ENCODE data around the gene STRN4. TPM values are rescaled to one million over a fixed set of nuclear protein-coding genes. Genes with fewer than 3 reads are reported as not detected.

Gene STRN4
- total RNA-seq, 4 donors from 2014 or later: 60.1 to 86.4 (median 69.7) TPM

DNA sequence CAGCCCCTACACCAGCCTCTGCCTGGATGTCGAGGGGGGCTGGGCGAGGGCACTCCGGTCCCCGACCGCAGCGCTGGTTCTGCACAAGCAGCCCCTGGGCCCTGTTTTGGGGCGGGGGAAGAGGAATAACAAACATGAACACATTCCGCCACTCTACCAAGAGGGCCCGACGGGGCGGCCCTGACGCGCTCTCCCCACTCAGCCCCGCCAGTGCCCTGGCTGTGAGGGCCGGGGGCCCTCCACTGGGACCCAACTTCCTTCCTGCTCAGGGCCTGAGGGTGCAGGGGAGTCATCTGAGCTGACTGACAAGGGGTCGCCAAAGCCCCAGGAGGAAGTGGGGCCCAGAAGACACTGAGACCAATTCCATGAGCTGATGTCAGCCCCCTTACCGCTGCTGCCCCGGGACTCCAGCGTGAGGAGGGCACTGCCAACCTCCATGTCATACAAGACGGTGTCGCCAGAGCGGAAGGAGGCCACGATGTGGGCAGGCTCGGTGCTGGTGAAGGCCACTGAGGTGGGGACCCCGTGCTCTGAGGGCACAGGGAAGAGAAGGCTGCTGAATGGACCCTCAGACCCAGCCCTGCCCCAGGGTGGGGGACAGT lies 23.7 kb downstream of the STRN4 start:
- TF ChIP-seq POLR2A (IDR thresholded peaks at IDR 0.05): no peak
- TF ChIP-seq, protein P1, sequence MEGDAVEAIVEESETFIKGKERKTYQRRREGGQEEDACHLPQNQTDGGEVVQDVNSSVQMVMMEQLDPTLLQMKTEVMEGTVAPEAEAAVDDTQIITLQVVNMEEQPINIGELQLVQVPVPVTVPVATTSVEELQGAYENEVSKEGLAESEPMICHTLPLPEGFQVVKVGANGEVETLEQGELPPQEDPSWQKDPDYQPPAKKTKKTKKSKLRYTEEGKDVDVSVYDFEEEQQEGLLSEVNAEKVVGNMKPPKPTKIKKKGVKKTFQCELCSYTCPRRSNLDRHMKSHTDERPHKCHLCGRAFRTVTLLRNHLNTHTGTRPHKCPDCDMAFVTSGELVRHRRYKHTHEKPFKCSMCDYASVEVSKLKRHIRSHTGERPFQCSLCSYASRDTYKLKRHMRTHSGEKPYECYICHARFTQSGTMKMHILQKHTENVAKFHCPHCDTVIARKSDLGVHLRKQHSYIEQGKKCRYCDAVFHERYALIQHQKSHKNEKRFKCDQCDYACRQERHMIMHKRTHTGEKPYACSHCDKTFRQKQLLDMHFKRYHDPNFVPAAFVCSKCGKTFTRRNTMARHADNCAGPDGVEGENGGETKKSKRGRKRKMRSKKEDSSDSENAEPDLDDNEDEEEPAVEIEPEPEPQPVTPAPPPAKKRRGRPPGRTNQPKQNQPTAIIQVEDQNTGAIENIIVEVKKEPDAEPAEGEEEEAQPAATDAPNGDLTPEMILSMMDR (IDR thresholded peaks at IDR 0.05): no peak
- intact Hi-C loops (cut with DNase I): no loop called here
- H3K9me3 ChIP-seq: no peaks in the 10 kb centered on the region
- WGBS, 2 donors: 77 to 100% methylated on average over 1 to 13 of the region's 25 CpGs
- no peak overlapping the region for H3K4me3 ChIP-seq
- no peaks in the 10 kb centered on the region for H3K27me3 ChIP-seq
- DNase-seq: no peak
- H3K27ac ChIP-seq: peak overlapping the region in 1 of 4 donors; percentile 42
- H3K4me1 ChIP-seq: peaks cover 9 to 55% (median 14%) of the 10 kb centered on the region in 3 donors
- H3K36me3 ChIP-seq: peaks cover 65 to 87% (median 67%) of the 10 kb centered on the region in 3 donors

DNA sequence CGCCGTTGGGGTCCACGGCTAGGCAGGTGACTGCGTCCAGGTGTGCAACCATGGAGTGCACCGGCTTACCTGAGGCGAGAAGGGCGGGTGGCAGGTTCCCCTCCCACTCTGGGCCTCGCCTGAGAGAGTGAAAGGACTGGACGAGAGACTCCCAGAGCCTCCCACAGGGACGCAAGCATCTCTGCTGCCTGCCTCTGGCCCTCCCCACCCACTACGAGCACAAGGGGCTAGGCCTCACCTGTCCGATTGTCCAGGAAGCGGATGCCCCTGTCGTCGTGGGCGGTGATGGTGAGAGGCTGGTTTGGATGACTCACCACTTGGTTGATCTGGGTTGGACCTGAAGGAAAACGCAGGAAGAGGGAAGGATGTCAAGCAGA lies 24.3 kb downstream of the STRN4 start:
- Histone ChIP-seq H3K9me3 (no peaks in the 10 kb centered on the region), H3K27ac (no peak overlapping the region), H3K4me1 (peaks cover 13 to 53% (median 16%) of the 10 kb centered on the region in 3 donors), H3K36me3 (peaks cover 60 to 82% (median 62%) of the 10 kb centered on the region in 3 donors), H3K27me3 (no peaks in the 10 kb centered on the region), H3K4me3 (no peak overlapping the region)
- TF ChIP-seq, protein P1 (IDR thresholded peaks at IDR 0.05): no peak
- no peak for TF ChIP-seq POLR2A (IDR thresholded peaks at IDR 0.05)
- no peak for DNase-seq
- intact Hi-C loops (cut with DNase I): no loop called here
- WGBS, 2 donors: 76% methylated on average over 8 of the region's 17 CpGs; no CpG with 5 or more reads in 1 of the 2 donors

DNA sequence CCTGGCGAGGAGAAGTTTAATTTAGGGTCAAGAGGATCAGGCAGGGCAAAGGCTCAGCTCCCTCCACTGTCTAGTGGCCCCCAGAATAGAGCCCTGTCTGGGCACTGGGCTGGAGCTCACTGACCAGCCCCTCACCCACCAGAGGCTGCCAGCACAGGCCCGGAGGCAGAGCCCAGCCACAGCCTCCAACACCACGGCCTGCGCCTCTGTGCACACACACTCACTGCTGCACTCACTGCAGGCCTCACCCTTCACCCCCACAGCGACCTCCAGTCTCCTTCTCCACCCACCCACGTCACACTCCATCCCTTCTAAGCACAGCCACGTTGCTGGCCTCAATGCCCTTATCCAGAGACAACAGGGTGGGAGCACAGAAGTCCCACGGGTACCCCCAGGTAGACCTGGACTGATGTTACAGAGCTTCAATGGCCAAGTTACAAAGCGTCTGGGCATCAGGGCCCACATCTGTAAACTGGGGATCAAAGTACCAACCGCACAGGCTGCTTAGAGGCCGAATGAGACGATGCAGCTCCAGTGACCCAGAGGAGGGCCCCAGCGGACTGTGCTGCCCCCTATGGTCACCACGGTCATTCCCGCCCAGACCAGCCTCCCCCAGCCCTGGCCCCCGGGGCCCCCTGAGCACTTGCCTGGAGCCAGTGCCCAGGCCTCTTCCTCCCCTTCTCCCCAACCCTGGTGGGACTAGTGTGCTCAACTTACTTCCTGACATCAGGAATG lies 24.8 kb downstream of the STRN4 start:
- no peak for DNase-seq
- WGBS, 2 donors: 81 to 97% methylated on average over 5 to 12 of the region's 16 CpGs
- no peak for TF ChIP-seq POLR2A (IDR thresholded peaks at IDR 0.05)
- TF ChIP-seq, protein P1 (IDR thresholded peaks at IDR 0.05): no peak
- H3K4me3 ChIP-seq: no peak overlapping the region
- no peaks in the 10 kb centered on the region for H3K9me3 ChIP-seq
- peaks cover 55 to 76% (median 61%) of the 10 kb centered on the region in 3 donors for H3K36me3 ChIP-seq
- no peak overlapping the region for H3K27ac ChIP-seq
- peaks cover 13 to 47% (median 16%) of the 10 kb centered on the region in 3 donors for H3K4me1 ChIP-seq
- intact Hi-C loops (cut with DNase I): no loop called here
- H3K27me3 ChIP-seq: no peaks in the 10 kb centered on the region

DNA sequence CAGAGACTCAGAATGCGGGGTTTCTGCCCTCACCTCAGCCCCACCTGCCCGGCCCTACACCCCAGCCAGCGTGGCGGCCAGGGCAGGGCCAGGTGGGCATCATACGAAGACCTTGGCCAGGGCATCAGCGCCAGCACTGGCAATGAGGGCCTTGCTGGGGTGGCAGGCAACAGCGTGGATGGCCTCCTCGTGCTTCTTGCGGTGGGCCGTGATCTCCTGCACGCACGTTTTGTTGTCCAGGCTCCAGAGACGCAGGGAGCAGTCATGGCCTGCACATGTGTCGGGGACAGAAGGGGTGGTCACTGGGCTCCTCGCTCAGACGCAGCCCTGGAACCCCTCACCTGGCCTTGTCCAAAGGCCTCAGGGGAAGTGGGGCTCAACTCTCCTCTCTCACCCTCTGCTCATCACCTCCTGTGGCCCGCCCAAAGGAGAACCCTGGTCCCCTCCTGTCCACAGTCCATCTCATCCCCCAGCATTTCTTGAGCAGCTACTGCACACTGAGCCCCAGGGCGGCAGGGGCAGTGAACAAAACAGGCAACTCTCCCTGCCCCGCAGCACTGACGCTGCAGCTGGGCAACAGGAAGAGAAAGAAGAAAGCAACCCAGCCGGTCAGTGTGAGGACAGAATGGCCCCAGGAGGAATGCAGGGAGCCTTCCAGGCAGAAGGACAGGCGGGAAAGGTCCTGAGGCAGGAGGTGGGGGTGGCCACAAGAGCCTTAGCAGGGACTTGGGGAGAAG lies 25.6 kb downstream of the STRN4 start:
- Histone ChIP-seq H3K9me3 (no peaks in the 10 kb centered on the region), H3K27ac (no peak overlapping the region), H3K36me3 (peaks cover 48 to 68% (median 56%) of the 10 kb centered on the region in 3 donors), H3K4me3 (no peak overlapping the region), H3K4me1 (peaks cover 16 to 51% (median 19%) of the 10 kb centered on the region in 3 donors), H3K27me3 (no peaks in the 10 kb centered on the region)
- no peak for TF ChIP-seq POLR2A (IDR thresholded peaks at IDR 0.05)
- TF ChIP-seq, protein P1 (IDR thresholded peaks at IDR 0.05): no peak
- DNase-seq: no peak
- WGBS, 2 donors: 66 to 90% methylated on average over 2 to 12 of the region's 22 CpGs
- intact Hi-C loops (cut with DNase I): no loop called here

Data from esophagus squamous epithelium (tissue), 5 donors.